Activated CD4-positive, alpha-beta T cell treated with anti-CD3 and anti-CD28 coated beads, Interleukin-2, amount 50 U/mL, for 16 hours (primary cell): Measurements from ENCODE around the gene RNASEL.

ENCODE experiments used
- DNase-seq: peaks from one replicate; pipeline ENCODE4 v3.0.0-alpha.2; 2020

Gene RNASEL

DNA sequence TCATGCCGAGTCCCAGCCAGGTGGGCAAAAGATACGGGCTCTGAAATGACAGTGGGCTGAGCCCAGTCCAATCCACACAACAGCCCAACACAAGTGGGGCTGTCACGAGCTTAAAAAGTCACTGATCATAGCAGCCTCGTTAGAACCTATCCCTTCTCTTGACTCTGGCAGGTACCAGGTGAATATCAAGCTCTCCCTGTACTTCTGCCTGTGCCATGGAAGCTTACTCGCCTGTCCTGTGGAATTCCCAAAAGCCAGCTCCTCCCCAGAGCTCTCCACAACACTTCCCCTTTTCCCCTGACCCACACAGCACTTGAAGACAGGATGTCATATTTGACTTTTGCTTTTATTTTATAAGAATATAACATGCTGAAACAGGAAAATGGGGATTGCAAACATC, 9.2 kb upstream of the RNASEL start:
- no peak for DNase-seq

DNA sequence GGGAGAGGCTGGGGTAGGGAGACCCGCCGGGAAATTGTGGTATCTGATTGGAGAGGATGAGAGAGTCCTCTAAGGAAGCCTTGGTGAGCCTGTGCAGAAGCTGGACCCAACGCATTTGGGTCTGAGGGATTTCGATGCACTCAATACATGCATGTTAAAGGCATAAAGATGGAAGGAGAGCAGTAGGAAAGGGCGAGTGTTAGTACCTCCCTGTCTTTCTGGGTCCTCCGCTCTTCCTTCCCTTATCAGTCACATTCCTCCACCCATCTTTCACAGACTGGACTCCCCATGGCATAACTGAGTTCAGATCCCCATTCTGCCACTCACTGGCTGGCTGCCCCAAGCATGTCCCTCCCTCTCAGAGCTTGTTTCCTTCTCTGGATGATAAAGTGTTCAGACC, 7.9 kb upstream of the RNASEL start:
- no peak for DNase-seq

DNA sequence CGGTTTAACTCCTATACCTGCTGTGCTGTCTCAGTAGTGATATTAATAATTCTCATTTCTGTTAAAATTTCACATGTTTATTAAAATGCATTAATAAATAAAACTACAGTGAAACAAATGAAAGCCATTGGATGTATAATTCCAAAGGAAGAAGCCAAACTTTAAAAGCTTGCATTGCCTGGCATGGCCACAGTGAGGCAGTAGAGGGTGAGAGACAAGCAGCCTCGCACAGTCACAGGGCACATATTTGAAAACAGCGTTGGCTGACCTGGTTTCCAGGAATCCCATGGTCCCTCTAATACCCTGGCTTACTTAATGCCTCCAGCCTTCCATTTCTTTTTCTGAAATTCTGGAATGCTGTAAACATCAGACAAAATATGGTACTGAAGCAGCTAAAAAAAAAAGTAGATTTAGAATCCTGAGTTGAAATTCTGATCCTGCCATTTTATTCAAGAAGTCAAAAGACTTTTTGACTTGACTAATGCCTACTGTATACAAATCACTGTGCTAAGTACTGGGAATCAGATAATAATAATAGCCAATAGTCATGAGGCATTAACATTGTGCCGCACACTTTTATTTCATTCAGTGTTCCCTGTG, 6.7 kb upstream of the RNASEL start:
- peak; percentile 63 for DNase-seq

DNA sequence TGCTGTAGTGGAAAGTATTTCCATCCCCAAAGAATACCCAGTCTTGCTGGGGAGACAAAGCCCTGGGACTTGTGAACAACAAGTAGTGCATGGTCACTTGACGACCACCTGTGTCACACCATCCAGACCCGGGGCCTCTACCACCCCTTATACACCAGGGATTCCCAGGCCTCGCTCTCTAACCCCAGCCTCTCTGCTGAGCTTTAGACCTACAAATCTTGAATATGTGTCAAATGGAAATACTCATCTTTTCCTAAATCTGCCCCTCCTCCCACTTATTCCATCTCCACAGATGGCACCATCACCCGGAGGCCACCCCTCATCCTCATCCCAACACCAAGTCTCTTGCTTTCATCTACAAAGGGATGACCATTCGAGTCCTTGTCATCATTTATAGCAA, 875 bp upstream of the RNASEL start:
- DNase-seq = no peak

DNA sequence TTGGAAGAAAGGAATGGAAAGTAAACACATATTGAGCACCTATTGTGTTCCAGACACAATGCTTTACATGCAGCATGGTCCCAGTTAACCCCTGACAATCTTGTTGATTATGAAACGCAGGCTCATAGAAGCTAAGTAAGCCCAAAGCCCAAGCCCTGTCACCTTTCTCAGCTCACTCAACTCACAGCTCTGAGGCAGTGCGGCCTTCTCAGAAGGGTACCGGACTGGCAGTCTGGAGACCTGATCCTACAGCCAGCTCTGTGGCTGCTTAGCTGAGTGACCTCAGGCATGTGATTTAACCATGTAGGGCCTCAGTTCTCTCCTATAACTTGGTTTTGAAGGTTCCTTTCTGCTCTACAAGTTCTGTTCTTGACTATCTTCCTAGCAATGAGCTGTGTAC, 464 bp upstream of the RNASEL start:
- DNase-seq = no peak

DNA sequence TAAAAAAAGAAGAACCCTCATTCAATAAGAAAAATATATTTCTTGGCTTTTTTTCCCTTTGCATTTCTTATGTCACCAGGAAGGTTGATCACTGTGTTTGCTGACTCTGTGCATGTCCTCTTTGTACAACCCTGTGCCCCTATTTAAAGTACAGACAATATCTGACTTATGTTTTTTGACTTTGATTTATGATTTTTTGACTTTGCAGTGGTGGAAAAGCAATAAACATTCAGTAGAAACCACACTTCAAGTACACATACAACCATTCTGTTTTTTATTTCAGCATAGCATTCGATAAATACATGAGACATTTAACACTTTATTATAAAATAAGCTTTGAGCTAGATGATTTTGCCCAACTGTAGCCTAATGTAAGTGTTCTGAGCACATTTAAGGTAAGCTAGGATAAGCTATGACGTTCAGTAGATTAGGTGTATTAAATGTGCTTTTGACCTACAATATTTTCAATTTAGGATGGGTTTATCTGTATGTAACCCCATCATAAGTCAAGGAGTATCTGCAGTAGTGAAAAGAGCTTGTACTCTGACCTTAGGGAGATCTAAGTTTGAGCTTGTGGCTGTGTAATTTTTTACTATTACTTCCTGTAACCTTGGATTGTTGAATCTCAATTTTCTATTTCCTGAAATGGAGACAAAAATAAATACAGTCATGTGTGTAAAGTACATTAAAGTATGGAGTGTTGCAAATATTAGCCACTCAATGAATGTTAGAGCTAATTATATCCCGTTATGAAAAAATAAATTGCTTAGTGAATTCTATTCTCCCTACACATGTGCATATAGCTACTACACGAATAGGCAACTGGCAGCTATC, 1.2 kb downstream of the RNASEL start:
- no peak for DNase-seq

DNA sequence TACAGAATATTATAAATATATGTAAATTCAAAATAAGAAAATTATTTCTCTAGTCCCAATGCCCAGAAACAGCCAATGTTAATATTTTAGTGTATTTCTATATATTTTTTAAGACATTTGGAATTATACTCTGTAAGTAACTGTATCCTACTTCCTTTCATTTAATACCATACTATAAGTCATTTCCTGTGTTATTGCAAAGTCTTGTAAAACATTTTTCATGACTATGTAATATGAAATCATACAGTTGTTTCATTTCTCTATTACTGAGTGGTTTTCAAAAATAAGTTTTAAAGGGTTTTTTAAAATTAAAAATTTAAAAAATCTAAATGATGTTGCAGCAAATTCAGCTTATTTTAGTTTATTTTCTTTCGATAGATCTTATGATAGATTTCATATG, 2.0 kb downstream of the RNASEL start:
- DNase-seq = no peak

DNA sequence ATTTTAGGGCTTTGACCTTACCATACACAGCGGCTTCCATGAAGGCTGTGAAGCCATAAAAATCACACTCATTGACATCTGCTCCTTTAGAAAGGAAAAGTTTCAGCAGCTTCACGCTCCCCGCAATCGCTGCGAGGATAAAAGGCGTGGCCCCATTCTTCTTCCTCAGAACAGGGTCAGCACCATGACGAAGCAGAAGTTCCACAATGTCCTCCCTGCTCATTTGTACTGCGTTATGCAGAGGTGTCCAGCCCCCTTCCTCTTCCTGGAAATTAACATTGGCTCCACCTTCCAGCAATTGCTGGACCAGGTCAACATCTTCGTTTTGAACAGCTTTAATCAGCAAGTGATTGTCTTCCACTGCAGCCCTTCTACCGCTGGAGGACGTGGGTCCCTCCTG, 2.7 kb downstream of the RNASEL start:
- no peak for DNase-seq

DNA sequence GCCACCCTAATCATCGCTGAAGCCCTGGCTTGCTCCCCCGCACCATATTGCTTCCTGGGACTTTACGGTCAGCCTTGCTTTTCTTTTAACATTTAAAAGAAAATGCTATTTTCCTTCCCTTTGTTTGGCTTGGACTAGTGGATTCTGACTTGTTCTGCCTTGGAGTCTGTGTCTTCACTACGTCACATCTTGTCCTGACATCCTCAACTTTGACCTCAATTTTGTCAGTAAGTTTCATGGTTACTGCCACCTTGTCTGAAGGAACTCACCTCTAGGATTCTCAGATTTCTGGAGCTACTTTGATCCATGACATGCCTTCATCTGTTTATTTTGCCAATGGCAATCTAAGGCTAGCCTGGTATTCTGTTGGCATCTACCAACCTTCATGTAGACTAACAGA, 4.3 kb downstream of the RNASEL start:
- no peak for DNase-seq

DNA sequence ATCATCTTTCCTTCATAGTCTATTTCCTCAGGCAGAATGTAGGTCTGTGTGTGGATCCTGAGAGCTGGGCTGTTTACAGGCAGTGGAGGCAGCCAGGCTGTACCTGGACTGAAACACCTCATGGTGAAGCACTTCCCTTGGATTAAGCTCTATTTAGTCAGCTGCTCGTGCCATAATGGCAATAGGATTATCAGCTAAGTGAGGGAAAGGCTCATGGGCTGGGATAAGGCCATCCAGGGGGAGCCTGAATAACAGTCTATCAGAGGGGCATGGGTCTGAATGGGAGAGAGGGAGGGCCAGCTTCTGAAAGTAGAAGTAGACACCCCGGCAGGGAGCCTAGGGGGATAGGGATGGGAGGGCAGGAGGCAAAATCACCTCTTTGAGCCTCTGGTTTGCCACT, 8.3 kb downstream of the RNASEL start:
- no peak for DNase-seq

DNA sequence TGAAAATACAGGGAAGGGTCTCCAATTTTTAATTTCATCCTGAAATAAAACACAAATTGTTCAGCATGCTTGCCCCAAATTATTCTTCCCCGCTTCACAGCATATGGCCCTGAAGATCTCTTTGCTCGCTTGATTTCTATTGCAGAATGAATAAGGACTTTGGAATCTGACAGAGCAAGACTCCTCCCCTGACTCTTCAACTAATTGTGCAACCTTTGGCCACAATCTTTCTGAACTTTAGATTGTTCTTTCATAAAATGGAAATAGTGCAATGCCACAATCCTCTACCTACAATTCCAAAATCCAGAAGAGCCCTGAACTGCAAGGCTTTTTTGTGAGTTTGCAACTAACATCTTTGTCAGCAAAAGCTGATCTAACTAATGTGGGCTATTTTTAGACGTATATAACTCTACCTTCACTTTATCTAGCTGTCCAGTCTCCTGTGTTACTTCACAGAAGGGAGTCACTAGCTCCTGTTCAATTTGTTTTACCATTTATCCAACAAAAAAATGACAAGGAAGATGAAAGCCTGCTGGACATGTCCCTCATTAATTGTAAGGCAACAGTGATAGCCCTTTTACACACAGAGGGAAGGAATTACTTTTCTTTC, 13.4 kb downstream of the RNASEL start:
- DNase-seq = no peak

DNA sequence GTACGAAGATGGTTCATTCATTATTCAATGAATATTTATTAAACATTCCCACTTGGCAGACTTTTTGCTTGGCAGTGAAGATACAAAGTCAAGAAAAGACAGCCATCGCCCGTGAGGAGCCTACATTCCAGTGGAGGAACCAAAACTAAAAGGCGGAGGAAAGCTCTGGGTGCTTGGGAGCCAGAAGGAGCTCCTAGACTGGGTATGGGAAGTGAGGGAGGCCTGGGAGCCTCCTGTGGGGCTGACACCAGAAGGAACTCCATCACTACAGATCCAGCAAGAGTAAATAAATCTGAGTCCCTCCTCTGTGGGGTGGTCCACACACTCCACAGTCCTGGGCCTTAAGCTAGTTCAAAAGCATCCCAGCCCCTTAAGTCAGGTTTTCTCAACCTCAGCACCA, 14.9 kb downstream of the RNASEL start:
- no peak for DNase-seq

DNA sequence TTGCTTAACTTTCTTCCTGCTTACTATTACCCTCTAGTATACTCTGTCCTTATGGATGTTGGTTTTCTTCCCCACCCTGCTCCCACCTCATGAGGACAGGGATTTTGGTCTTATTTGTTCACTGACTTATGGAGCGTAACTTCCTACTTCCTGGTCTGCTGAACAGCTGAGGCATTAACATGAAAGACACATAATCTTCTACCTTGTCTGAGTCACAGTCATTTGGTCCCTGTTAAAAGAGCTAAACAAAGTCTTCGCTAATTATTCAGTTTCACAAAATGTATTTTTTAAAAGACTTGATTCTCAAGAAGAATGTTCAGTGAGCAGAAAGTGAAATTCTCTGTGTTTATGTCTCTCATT, 18.5 kb downstream of the RNASEL start:
- DNase-seq = no peak

DNA sequence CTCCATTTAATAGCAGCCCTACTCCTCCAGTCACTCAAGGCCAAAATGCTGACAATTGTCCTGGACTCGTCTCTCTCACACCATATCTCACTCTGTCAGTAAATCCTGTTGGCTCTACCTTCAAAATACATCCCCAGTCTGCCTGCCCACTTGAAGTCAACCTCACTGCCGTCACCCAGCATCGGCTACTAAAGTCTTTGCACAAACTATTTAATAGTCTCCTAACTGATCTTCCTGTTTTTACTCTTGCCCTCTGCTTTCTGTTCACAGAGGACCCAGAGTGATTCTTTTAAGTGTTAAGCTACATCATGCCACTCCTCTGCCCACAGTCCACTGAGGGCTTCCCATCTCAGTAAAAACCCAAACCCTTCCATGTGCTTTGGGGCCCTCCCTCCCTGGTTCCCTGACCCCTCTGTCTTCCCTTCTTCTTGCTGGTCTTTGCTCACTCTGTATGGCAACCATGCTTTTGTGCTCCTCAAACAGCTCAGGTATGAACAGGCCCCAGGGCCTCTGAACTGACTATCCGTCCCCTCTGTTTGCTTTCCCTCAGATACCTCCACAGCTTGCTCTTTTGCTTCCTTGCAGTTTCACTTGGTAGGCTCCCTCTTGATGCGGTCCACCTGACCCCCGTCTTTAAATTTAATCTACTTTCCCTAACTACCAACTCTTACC, 19.0 kb downstream of the RNASEL start:
- no peak for DNase-seq

DNA sequence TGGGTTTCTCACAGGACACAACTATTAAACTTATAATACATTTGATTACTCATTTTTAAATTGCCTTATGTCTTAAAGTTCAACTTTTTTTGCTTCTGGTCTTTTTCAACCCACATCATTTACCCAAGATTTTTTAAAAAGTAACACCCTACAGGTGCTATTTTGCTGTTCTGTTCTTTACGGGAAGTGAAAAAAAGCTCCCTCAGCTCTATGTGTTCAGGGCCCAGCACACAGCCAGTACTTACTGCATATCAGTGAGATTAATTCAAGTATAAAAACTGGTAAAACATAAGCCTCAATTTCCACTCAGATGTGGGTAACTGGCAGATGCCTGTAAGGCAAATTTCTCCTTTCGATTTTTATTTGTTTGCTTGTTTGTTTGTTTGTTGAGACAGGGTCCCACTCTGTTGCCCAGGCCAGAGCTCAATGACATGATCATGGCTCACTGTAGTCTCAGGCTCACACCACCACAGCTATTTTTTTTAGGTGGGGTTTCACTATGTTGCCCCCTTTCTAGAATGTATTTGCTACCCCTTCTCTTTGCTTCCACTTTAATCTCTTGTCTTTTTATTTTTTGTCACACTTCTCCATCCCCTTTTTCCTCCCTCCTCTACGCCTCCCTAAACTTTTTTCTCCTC, 20.3 kb downstream of the RNASEL start:
- DNase-seq = no peak

DNA sequence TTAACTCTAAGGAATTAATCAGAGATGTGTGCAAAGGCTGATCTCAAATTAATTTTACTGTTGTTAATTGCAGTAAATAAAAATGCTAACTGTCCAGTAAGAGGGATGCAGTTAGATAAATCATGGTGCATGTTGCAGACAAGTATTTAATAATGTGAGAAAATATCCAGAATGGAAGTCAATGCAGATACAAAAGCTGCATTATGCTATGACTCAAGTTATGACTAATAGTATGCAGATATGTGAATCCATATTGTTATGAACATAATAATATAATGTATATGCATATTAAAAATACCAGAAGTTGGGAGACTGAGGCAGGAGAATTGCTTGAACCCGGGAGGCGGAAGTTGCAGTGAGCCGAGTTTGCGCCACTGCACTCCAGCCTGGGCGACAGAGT, 21.4 kb downstream of the RNASEL start:
- DNase-seq = no peak

DNA sequence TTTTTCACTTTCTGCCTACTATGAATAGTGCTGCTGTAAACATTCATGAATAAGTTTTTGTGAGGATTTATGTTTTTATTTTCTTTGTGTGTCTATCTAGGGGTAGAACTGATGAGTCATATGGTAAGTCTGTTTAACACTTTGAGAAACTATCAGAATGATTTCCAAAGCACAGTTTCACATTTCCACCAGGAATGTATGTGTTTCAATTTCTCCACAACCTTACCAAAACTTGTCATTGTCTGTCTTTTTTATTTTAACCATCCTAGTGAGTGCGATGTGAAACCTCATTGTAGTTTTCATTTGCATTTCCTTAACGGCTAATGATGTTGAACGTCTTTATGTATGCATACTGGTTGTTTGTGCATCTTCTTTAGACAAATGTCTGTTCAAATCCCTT, 23.5 kb downstream of the RNASEL start:
- DNase-seq = peak; percentile 18

DNA sequence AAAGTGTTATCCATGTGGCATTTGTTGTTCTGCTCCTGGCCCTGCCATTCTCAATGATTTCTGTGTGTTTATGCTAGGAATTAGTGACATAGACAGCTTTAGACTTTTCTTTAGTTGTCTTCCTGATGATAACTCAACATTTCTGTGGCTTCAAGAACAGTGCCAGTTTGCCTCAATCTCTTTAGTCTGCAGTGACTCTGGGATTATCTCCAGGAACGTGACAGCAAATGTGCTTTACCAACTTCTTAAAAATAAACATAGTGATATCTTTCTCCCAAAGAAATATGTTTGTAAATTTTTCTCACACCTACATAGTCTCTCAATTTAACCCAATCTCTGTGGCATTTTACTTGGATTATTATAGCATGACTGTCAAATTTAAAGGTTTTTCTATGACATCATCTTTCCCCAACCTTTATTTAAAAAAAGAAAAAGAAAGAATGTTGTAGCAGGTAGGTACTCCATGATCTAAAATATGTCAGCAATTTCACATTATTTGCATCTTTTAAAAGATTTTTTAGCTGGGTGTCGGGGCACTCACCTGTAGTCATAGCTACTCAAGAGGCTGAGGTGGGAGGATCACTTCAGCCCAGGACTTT, 24.6 kb downstream of the RNASEL start:
- DNase-seq = no peak

DNA sequence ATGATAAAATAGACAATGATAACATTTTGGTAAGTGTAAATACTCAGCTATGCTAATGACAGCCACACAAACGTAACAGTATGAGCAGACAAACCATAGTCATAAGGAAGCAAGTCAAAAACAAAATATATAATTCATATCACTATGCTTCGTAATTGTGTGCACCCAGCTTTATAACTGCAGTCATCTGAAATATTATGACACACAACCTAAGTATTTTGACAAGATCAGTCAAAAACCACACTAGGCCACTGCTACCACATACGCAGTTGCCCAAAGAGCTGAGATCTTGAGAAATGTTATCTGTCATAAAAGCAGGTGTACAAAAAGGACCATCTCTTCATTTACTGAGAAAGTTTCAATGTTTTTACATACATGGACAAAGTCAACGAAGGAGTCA, 26.0 kb downstream of the RNASEL start:
- no peak for DNase-seq

DNA sequence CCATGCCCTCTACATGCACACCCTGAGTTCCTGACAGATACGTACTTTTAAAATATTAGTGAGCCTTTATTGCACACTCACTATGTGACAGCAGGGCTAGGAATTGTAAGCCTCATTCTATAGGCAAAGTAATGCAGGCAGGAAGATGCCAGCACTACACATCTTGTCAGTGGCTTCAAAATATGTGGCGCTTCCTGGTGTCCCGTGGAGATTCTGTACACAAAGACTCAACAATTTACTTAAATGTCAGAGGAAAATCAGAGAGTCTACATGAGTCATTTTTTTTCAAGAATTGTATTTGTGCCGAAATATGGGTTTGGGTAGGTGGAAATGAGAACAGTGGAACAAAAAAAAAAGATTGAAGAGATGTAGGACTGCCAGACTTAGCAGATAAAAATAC, 27.6 kb downstream of the RNASEL start:
- DNase-seq = no peak

DNA sequence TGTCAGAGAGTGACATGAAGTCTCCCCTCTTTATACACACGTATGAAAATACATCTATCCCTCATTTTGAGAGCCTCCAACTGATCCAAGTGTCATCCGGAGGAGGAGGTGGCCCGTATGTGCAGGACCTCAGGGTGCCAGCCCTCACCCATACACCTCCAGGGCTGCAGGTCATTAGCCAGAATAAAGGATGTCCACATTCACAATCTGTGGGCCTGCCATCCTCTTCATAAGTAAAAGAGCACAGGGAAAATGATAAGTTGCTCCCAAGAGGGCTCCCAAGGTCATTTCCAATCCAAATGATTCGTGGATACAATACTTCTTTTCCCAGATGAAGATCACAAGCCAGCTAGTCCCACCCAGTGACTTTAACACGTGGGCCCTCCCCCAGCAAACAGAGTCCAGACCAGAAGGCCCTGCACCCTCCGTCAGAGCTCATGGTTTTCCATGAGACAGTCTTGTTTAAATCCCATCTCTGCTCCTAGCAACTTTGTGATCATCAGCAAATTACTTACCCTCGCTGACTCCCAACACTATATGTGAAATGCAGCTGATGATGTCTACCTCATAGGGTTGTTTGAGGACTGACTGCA, 28.6 kb downstream of the RNASEL start:
- DNase-seq = no peak

DNA sequence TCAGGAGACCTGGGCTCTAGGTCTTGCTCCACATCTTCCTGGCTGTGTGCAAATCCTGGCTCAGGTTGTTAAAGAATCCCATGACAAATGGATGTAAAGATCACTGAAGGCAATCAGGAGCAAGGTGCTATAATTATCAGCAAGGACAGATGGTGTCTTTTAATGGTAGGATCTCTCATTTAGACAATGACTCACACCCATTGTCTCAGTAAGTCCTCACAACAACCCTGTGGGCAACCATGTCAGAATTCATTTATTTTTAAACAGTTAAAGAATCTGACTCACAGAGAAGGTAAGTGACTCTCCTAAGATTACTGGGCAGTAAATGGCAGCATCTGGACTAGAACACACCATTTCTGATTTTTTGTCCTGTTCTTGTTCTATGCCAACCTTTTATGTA, 32.8 kb downstream of the RNASEL start:
- DNase-seq = no peak

DNA sequence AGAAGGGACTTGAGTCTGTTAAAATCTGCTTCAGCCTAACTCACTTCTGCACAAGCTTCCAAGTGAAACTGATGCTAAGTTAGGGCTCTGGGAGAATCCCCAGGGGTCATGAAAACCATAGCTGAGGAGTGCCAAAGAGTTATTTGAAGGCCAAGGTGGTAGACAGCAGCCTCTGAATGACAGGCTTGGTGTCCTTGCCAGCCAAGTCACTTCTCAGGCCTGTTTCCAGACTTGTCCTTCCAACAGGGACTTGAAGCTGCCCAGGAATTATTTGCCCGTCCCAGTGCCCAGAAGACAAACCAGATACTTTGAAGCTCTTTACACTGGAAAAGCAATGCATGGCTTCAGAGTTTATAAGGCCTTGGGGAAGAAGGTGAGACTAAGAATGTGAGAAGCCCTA, 33.6 kb downstream of the RNASEL start:
- no peak for DNase-seq
